Endothelial cell of umbilical vein (primary cell): ENCODE data around the gene IMPA2. TPM values are rescaled to one million over a fixed set of nuclear protein-coding genes. Genes with fewer than 3 reads are reported as not detected.

Experiments used
- BruUV-seq: library from RNA; stranded (reverse); fragments of 400-500 nt; replicated peaks from 2 replicates; lab custom pipeline; 2021; lab: Mats Ljungman, UMichigan
- CTCF ChIA-PET: fragments of 300-600, 350-600 bp; sonication (Branson Sonifier 250); formaldehyde crosslinking; loops from one replicate; lab custom pipeline; 2021; ENCODE audit warnings: antibody characterized with exemption, inconsistent platforms; lab: Charles Lee
- POLR2A ChIA-PET: fragments of 300-600, 350-600 bp; sonication (Branson Sonifier 250); formaldehyde crosslinking; loops from one replicate; lab custom pipeline; 2021; ENCODE audit warnings: antibody characterized with exemption, inconsistent platforms; lab: Charles Lee
- DNase-seq: peaks from one replicate; pipeline ENCODE4 v3.0.0-alpha.2; 2011; ENCODE audit warnings: low read depth, low spot score
- FAIRE-seq: peaks from 2 replicates; lab custom pipeline; 2011; peaks lifted over from hg19 to GRCh38; lab: Jason Lieb, UNC
- H2AFZ ChIP-seq: 2 replicates; pipeline ENCODE4 v1.6.0; 2012; ENCODE audit warnings: low read depth, low read length, control low read depth, inconsistent platforms
- H3K27ac ChIP-seq: 2 replicates; pipeline ENCODE4 v1.5.1; 2011; ENCODE audit warnings: low read depth, mild to moderate bottlenecking, control low read depth, low read length, moderate library complexity; ENCODE audit not compliant: insufficient read depth
- H3K27me3 ChIP-seq, 2 experiments: 2 replicates each; pipeline versions ENCODE4 v1.6.0 to v1.6.1; 2011; ENCODE audit warnings: low read length in 2 of 2, mixed read lengths in 1 of 2; ENCODE audit not compliant: control insufficient read depth in 2 of 2, insufficient read depth in 2 of 2
- H3K36me3 ChIP-seq, 2 experiments: 2 replicates in 1 of 2; 3 replicates in 1 of 2; pipeline ENCODE4 v1.5.1; 2011; ENCODE audit warnings: low read length in 2 of 2, mild to moderate bottlenecking in 1 of 2, moderate library complexity in 1 of 2; ENCODE audit not compliant: control insufficient read depth in 2 of 2, insufficient read depth in 2 of 2; ENCODE audit errors: extremely low read depth in 1 of 2
- H3K4me1 ChIP-seq: 3 replicates; pipeline ENCODE4 v1.5.1; 2011; ENCODE audit warnings: mild to moderate bottlenecking, low read length; ENCODE audit not compliant: control insufficient read depth, insufficient read depth; ENCODE audit errors: extremely low read depth
- H3K4me2 ChIP-seq: 2 replicates; pipeline ENCODE4 v1.6.1; 2011; ENCODE audit warnings: low read length, control low read depth, mixed read lengths; ENCODE audit not compliant: insufficient read depth
- H3K4me3 ChIP-seq, 3 experiments: fragments of 200-600 bp in 1 of 3; sonication (generic), shearing (Covaris generic) in 1 of 3; replicated peaks in 1 of 3; 2 replicates each; pipeline ENCODE4 v1.5.1; 2011 to 2016; ENCODE audit warnings: control low read depth in 3 of 3, low read length in 3 of 3, mild to moderate bottlenecking in 2 of 3, inconsistent platforms in 1 of 3, low read depth in 1 of 3, moderate library complexity in 1 of 3; ENCODE audit not compliant: insufficient read depth in 1 of 3
- H3K79me2 ChIP-seq: 2 replicates; pipeline ENCODE4 v1.6.0; 2012; ENCODE audit warnings: low read length, inconsistent platforms; ENCODE audit not compliant: control insufficient read depth, insufficient read depth
- H3K9ac ChIP-seq: replicated peaks from 2 replicates; pipeline ENCODE3; 2011; ENCODE audit warnings: low read length, control low read depth; ENCODE audit not compliant: insufficient read depth; ENCODE audit errors: extremely low read depth
- H3K9me1 ChIP-seq: replicated peaks from 3 replicates; pipeline ENCODE4 v1.6.0; 2011; ENCODE audit warnings: mild to moderate bottlenecking, low read length; ENCODE audit not compliant: control insufficient read depth, insufficient read depth; ENCODE audit errors: extremely low read depth
- H3K9me3 ChIP-seq: replicated peaks from 2 replicates; pipeline ENCODE4 v1.5.1; 2012; ENCODE audit warnings: low read length, inconsistent platforms; ENCODE audit not compliant: control insufficient read depth, insufficient read depth
- H4K20me1 ChIP-seq: replicated peaks from 2 replicates; pipeline ENCODE3; 2011; ENCODE audit warnings: mild to moderate bottlenecking, low read length; ENCODE audit not compliant: control insufficient read depth, insufficient read depth; ENCODE audit errors: extremely low read depth
- CTCF ChIP-seq, 2 donors: IDR thresholded peaks; 1 replicate in 1 of 2; 2 replicates in 1 of 2; pipeline ENCODE4 v1.5.1; 2011; ENCODE audit warnings: low read length in 2 of 2, mild to moderate bottlenecking in 2 of 2, moderate library complexity in 2 of 2, control low read depth in 1 of 2, inconsistent platforms in 1 of 2, low read depth in 1 of 2; ENCODE audit not compliant: insufficient read depth in 1 of 2; ENCODE audit errors: extremely low read depth in 1 of 2
- EZH2 ChIP-seq: IDR thresholded peaks from 2 replicates; pipeline ENCODE4 v1.6.1; 2012; ENCODE audit warnings: borderline replicate concordance, low read depth, mild to moderate bottlenecking, moderate library complexity, low read length, inconsistent platforms; ENCODE audit not compliant: severe bottlenecking
- FOS ChIP-seq: IDR thresholded peaks from 2 replicates; pipeline ENCODE4 v1.6.1; 2011; ENCODE audit warnings: mild to moderate bottlenecking, low read length, moderate library complexity, borderline replicate concordance; ENCODE audit not compliant: insufficient read depth
- GATA2 ChIP-seq: IDR thresholded peaks from 2 replicates; pipeline ENCODE4 v1.7.0; 2011; ENCODE audit warnings: low read depth, mild to moderate bottlenecking, moderate library complexity, mixed read lengths, low read length; ENCODE audit not compliant: insufficient read length, insufficient read depth
- JUN ChIP-seq: IDR thresholded peaks from 2 replicates; pipeline ENCODE4 v1.6.1; 2011; ENCODE audit warnings: borderline replicate concordance, low read depth; ENCODE audit not compliant: insufficient read length, insufficient read depth
- MAX ChIP-seq: IDR thresholded peaks from 2 replicates; pipeline ENCODE4 v1.6.1; 2011; ENCODE audit not compliant: insufficient read depth, insufficient read length
- MYC ChIP-seq: IDR thresholded peaks from one replicate; pipeline ENCODE4 v1.6.1; 2011; ENCODE audit warnings: mild to moderate bottlenecking, low read depth, low read length
- POLR2A ChIP-seq: IDR thresholded peaks from 2 replicates; pipeline ENCODE4 v1.6.1; 2012; ENCODE audit warnings: low read depth, mild to moderate bottlenecking, control low read depth, low read length
- POLR2AphosphoS5 ChIP-seq: IDR thresholded peaks from 2 replicates; pipeline ENCODE4 v1.6.1; 2012; ENCODE audit warnings: low read depth, mild to moderate bottlenecking, control low read depth, low read length, moderate library complexity; ENCODE audit not compliant: insufficient read depth
- dilution Hi-C: fragments of 300-500 bp; cut with MboI; formaldehyde crosslinking; loops from one replicate; pipeline ENCODE4 v1.15.0; 2019; ENCODE audit warnings: low sequenced_read_pairs; ENCODE audit not compliant: extremely low pct_ligation_motif_present
- intact Hi-C: fragments of 100-400 bp; cut with micrococcal nuclease; formaldehyde crosslinking; loops from one replicate; pipeline ENCODE4 v1.10.0; 2022
- polyA plus RNA-seq, 4 experiments: library from polyadenylated mRNA; depleted of rRNA in 3 of 4; stranded (reverse) in 3 of 4; unstranded in 1 of 4; fragments of >200 nt; gene quantifications; 2 replicates each; pipeline versions ENCODE4 v1.2.1 to v1.2.3, GENCODE V29; 2011 to 2012; ENCODE audit warnings: missing spikeins in 1 of 4
- total RNA-seq: library from RNA; stranded (reverse); gene quantifications from 2 replicates; pipeline ENCODE4 v1.2.3, GENCODE V29; 2021

Gene IMPA2
- total and polyA plus RNA-seq, 2 donors (not counting 3 experiments of a cell fraction or from before 2014, with no cell fraction given), result 6.1 to 8.0 TPM

- intact Hi-C loops, result no loop called here
- ChIA-PET CTCF (interaction anchor here (1.1 to 1.5 kb wide), 2 partner anchors 10 to 47 kb away, joined by 3 to 6 read pairs; no protein-coding TSS in a partner anchor), POLR2A (no interaction called here)
- BruUV-seq, result no TSS peak
- H3K9me3 ChIP-seq, result no peaks in the 10 kb centered on the region
- H3K4me1 ChIP-seq, result peaks cover 6% of the 10 kb centered on the region
- DNase-seq (no peak), FAIRE-seq (no peak)
- H3K9me1 ChIP-seq, result no peaks in the 10 kb centered on the region
- dilution Hi-C loops, result no loop called here
- H3K4me3 ChIP-seq, result no peak overlapping the region
- H3K4me2 ChIP-seq, result no peak overlapping the region
- H3K9ac ChIP-seq, result no peak overlapping the region
- H3K27ac ChIP-seq, result no peak overlapping the region
- peaks cover 3 to 4% of the 10 kb centered on the region in 2 experiments for H3K27me3 ChIP-seq
- H3K79me2 ChIP-seq, result no peaks in the 10 kb centered on the region
- no peaks in the 10 kb centered on the region for H4K20me1 ChIP-seq
- no peak overlapping the region for H2AFZ ChIP-seq
- H3K36me3 ChIP-seq, result no peaks in the 10 kb centered on the region
- TF ChIP-seq POLR2A (no peak), CTCF (IDR thresholded peaks at IDR 0.05; ENCODE audit: extremely low read depth in 1 of 2, insufficient read depth in 1 of 2, low read depth in 1 of 2, low read length in 2 of 2) (no peak), MYC (no peak), FOS (no peak), GATA2 (no peak), EZH2 (no peak), JUN (no peak), POLR2AphosphoS5 (no peak), MAX (no peak)
Measured at GRCh38 chr18:11985586-11985985, 4.3 kb downstream of the IMPA2 start.
